ENCODE data around the gene SHB.

GRCh38 chr9:38048316-38048969, 20.6 kb downstream of the SHB start:
- TF ChIP-seq, protein P1, sequence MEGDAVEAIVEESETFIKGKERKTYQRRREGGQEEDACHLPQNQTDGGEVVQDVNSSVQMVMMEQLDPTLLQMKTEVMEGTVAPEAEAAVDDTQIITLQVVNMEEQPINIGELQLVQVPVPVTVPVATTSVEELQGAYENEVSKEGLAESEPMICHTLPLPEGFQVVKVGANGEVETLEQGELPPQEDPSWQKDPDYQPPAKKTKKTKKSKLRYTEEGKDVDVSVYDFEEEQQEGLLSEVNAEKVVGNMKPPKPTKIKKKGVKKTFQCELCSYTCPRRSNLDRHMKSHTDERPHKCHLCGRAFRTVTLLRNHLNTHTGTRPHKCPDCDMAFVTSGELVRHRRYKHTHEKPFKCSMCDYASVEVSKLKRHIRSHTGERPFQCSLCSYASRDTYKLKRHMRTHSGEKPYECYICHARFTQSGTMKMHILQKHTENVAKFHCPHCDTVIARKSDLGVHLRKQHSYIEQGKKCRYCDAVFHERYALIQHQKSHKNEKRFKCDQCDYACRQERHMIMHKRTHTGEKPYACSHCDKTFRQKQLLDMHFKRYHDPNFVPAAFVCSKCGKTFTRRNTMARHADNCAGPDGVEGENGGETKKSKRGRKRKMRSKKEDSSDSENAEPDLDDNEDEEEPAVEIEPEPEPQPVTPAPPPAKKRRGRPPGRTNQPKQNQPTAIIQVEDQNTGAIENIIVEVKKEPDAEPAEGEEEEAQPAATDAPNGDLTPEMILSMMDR (IDR thresholded peaks at IDR 0.05): no peak
- no peak for TF ChIP-seq POLR2A (IDR thresholded peaks at IDR 0.05)

Data from prostate gland (tissue), 2 donors.